ENCODE data around the gene COL6A2.
"Not testable (repeated sequence)": the region's sequence is repeated elsewhere in the genome, so short reads cannot be mapped to it uniquely, and the experiment has no call there.

The COL6A2 gene

DNA sequence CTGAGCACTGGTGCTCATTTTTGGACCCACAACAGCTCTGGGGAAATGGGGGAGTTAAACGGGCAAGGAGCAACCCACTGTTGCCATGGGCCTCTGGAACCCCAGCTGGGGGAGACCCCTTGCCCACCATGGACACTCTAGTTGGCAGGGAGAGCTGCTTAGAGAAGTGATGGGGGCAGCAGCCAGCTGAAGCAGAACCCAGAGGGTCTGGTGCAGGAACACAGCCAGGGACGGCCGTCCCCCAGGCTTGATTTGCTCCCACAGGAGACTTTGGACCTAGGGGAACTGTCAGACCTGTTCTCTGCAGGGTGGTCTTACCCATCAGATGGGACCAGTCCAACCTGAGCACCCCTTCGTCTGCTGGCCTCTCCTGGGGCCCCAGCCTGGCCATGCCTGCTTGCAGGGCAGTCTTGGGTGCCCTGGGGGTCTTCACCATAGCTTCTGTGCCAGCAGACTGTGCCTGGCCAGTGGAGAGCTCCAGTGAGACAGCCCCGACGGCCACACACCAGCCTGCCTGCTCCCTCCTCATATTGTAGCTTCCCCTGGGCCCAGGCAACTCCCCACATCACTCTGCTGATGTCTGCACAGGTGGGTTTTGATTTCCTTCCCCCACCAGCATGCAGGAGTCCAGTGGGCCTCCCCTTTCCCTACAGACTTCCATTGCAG lies 75.1 kb downstream of the COL6A2 start:
- no peak for DNase-seq (ENCODE audit: low read depth)

DNA sequence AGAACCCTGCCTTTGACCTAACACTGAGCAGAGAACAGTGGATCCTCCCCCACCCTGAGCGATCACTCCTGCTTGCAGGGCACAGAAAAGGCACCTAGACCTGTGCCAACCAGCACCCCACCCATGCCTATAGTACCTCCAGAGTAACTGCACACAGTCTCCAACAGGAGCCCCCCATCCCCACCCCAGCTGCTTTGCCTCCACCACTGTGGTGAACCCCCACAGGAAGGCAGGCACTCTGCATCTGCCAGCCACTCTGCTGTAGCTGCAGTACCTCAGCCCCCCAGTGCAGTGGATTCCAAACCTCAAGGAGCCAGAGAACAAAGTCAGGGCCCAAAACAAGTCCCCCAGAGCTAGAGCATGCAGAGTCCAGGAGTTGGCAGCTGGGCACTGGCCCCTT lies 75.7 kb downstream of the COL6A2 start:
- no peak for DNase-seq (ENCODE audit: low read depth)

DNA sequence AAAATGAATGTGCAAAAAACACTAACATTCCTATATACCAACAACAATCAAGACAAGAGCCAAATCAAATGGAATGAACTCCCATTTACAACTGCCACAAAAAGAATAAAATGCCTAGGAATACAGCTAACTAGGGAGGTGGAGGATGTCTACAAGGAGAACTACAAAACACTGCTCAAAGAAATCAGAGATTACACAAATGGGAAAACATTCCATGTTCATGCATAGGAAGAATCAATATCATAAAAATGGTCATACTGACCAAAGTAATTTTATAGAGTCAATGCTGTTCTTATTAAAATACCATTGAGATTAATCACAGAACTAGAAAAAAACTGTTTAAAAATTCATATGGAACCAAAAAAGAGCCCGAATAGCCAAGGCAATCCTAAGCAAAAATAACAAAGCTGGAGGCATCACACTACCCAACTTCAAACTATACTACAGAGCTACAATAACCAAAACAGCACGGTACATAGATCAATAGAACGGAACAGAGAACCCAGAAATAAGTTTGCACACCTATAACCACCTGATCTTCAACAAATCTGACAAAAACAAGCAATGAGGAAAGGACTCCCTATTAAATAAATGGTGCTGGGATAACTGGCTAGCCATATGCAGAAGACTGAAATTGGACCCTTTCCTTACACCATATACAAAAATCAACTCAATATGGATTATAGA lies 78.7 kb downstream of the COL6A2 start:
- not testable (repeated sequence) for DNase-seq (ENCODE audit: low read depth)

DNA sequence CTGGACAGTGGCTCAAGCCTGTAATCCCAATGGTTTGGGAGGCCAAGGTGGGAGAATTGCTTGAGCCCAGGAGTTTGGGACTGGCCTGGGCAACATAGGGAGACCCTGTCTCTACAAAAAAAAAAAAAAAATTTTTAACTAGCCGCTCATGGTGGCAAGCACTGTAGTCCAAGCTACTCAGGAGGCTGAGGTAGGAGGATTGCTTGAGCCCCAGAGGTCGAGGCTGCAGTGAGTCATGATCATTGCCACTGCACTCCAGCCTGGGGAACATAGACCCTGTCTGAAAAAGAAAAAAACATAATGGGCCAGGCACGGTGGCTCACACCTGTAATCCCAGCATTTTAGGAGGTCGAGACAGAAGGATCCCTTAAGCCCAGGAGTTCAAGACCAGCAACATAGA lies 81.0 kb downstream of the COL6A2 start:
- no peak for DNase-seq (ENCODE audit: low read depth)

All from iris pigment epithelial cell (primary cell).